Measurements from ENCODE around the gene C3. TPM values are rescaled to one million over a fixed set of nuclear protein-coding genes. Genes with fewer than 3 reads are reported as not detected.
A peak's percentile ranks its signal among the peaks of the same experiment; 100 is the strongest.

C3 gene
- total RNA-seq, 1 donor: 14.1 TPM

- Histone ChIP-seq H3K4me1 (ENCODE audit: insufficient read depth, low read length) (peaks cover 12% of the 10 kb centered on the region), H3K4me2 (ENCODE audit: insufficient read depth, low read length) (no peak overlapping the region), H3K27me3 (ENCODE audit: insufficient read depth, low read length) (peaks cover 6% of the 10 kb centered on the region), H3K4me3 (ENCODE audit: insufficient read depth, low read length) (no peak overlapping the region), H3K79me2 (ENCODE audit: insufficient read depth, low read length) (no peaks in the 10 kb centered on the region), H4K20me1 (ENCODE audit: insufficient read depth, low read length) (no peaks in the 10 kb centered on the region), H2AFZ (ENCODE audit: low read length) (no peak overlapping the region), H3K27ac (ENCODE audit: low read depth, low read length) (no peak overlapping the region), H3K9me3 (ENCODE audit: low read depth, low read length) (no peaks in the 10 kb centered on the region), H3K36me3 (ENCODE audit: insufficient read depth, low read length) (no peaks in the 10 kb centered on the region)
- DNase-seq (ENCODE audit: insufficient read length, low spot score, missing footprints): peak; percentile 51
- no peak for TF ChIP-seq CTCF (IDR thresholded peaks at IDR 0.05; ENCODE audit: extremely low read depth, low read depth, low read length)
Observed at GRCh38 chr19:6724631-6725492, 4.4 kb upstream of the C3 start.

- peak; percentile 14 for DNase-seq (ENCODE audit: insufficient read length, low spot score, missing footprints)
- H3K9me3 ChIP-seq (ENCODE audit: low read depth, low read length): no peaks in the 10 kb centered on the region
- H2AFZ ChIP-seq (ENCODE audit: low read length): no peak overlapping the region
- no peaks in the 10 kb centered on the region for H3K36me3 ChIP-seq (ENCODE audit: insufficient read depth, low read length)
- TF ChIP-seq CTCF (IDR thresholded peaks at IDR 0.05; ENCODE audit: extremely low read depth, low read depth, low read length): no peak
- H3K79me2 ChIP-seq (ENCODE audit: insufficient read depth, low read length): no peaks in the 10 kb centered on the region
- H3K4me3 ChIP-seq (ENCODE audit: insufficient read depth, low read length): no peak overlapping the region
- H3K27me3 ChIP-seq (ENCODE audit: insufficient read depth, low read length): peaks cover 7% of the 10 kb centered on the region
- H4K20me1 ChIP-seq (ENCODE audit: insufficient read depth, low read length): no peaks in the 10 kb centered on the region
- H3K4me2 ChIP-seq (ENCODE audit: insufficient read depth, low read length): no peak overlapping the region
- H3K27ac ChIP-seq (ENCODE audit: low read depth, low read length): no peak overlapping the region
- peaks cover 12% of the 10 kb centered on the region for H3K4me1 ChIP-seq (ENCODE audit: insufficient read depth, low read length)
Observed at GRCh38 chr19:6723738-6724137, 3.3 kb upstream of the C3 start.

GRCh38 chr19:6723108-6723618 lies 2.7 kb upstream of the C3 start:
- Histone ChIP-seq H3K27ac (ENCODE audit: low read depth, low read length) (no peak overlapping the region), H2AFZ (ENCODE audit: low read length) (no peak overlapping the region), H3K79me2 (ENCODE audit: insufficient read depth, low read length) (no peaks in the 10 kb centered on the region), H3K27me3 (ENCODE audit: insufficient read depth, low read length) (peaks cover 7% of the 10 kb centered on the region), H3K9me3 (ENCODE audit: low read depth, low read length) (no peaks in the 10 kb centered on the region), H3K4me2 (ENCODE audit: insufficient read depth, low read length) (peak overlapping the region; percentile 51), H3K4me3 (ENCODE audit: insufficient read depth, low read length) (no peak overlapping the region), H3K36me3 (ENCODE audit: insufficient read depth, low read length) (no peaks in the 10 kb centered on the region), H4K20me1 (ENCODE audit: insufficient read depth, low read length) (no peaks in the 10 kb centered on the region), H3K4me1 (ENCODE audit: insufficient read depth, low read length) (peaks cover 12% of the 10 kb centered on the region)
- peak; percentile 68 for DNase-seq (ENCODE audit: insufficient read length, low spot score, missing footprints)
- TF ChIP-seq CTCF (IDR thresholded peaks at IDR 0.05; ENCODE audit: extremely low read depth, low read depth, low read length): no peak

- no peak for TF ChIP-seq CTCF (IDR thresholded peaks at IDR 0.05; ENCODE audit: extremely low read depth, low read depth, low read length)
- Histone ChIP-seq H3K27me3 (ENCODE audit: insufficient read depth, low read length) (peaks cover 7% of the 10 kb centered on the region), H3K36me3 (ENCODE audit: insufficient read depth, low read length) (no peaks in the 10 kb centered on the region), H2AFZ (ENCODE audit: low read length) (no peak overlapping the region), H4K20me1 (ENCODE audit: insufficient read depth, low read length) (no peaks in the 10 kb centered on the region), H3K4me3 (ENCODE audit: insufficient read depth, low read length) (no peak overlapping the region), H3K9me3 (ENCODE audit: low read depth, low read length) (no peaks in the 10 kb centered on the region), H3K4me2 (ENCODE audit: insufficient read depth, low read length) (no peak overlapping the region), H3K4me1 (ENCODE audit: insufficient read depth, low read length) (peaks cover 12% of the 10 kb centered on the region), H3K27ac (ENCODE audit: low read depth, low read length) (no peak overlapping the region), H3K79me2 (ENCODE audit: insufficient read depth, low read length) (no peaks in the 10 kb centered on the region)
- peak; percentile 46 for DNase-seq (ENCODE audit: insufficient read length, low spot score, missing footprints)
Observed at GRCh38 chr19:6721773-6722172, 1.3 kb upstream of the C3 start.
